ENCODE data around the gene HOXA7. TPM values are rescaled to one million over a fixed set of nuclear protein-coding genes. Genes with fewer than 3 reads are reported as not detected.
A peak's percentile ranks its signal among the peaks of the same experiment; 100 is the strongest.

The HOXA7 gene
- total and polyA plus RNA-seq, 7 donors: 2.9 to 10.2 (median 6.2) TPM

GRCh38 chr7:27153526-27153925 lies 2.9 kb downstream of the HOXA7 start:
- no peak overlapping the region for H3K27ac ChIP-seq
- H3K9me3 ChIP-seq: no peaks in the 10 kb centered on the region
- DNase-seq (no peak), ATAC-seq (no peak)
- H3K4me1 ChIP-seq: peaks cover 23% of the 10 kb centered on the region
- intact Hi-C loops (cut with DNase I): loop anchor here in 1 of 2 donors (10.0 kb wide), 1 partner anchor 1269 kb away; no protein-coding TSS in a partner anchor
- WGBS, 3 donors: 88 to 100% (median 96%) methylated on average over 3 of the region's 3 CpGs
- no peak for TF ChIP-seq CTCF (IDR thresholded peaks at IDR 0.05)
- H3K4me3 ChIP-seq: no peak overlapping the region
- no peaks in the 10 kb centered on the region for H3K27me3 ChIP-seq (ENCODE audit: insufficient read depth in 3 of 3, low read length in 2 of 3)
- no peaks in the 10 kb centered on the region for H3K36me3 ChIP-seq (ENCODE audit: insufficient read depth in 1 of 2, low read depth in 1 of 2)

DNA sequence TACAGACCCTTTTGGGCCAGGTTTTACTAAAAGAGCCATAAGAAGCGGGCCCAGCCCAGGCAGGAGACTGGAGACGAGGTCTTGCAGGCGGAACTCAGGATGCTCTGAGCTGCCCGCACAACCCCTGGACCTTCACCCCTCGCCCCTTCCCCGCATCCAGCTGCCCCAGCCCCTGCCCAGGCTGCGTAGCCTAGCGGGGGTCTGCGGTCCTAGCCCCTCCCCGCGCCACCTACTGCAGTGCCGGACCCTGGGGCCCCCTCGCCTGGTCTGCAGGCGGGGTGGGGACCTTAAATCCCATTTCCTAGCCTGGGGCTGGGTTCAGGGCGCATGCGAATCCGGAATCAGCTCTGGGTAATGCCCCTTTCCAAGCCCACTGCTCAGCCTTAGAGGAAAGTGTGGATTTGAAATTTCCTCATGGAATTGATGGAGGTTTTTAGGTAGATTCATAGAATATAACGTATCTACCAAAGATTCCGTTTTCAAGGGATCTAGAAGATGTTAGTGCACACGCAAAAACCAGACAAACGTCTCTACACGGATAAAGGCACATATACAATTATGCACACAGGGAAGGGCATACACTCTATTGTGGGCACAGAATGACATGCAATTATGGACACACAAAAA lies 3.5 kb downstream of the HOXA7 start:
- intact Hi-C loops (cut with DNase I): loop anchor here in 1 of 2 donors (10.0 kb wide), 1 partner anchor 1268 kb away; no protein-coding TSS in a partner anchor
- DNase-seq: no peak
- WGBS, 3 donors: 64 to 73% (median 68%) methylated on average over 22 of the region's 22 CpGs

DNA sequence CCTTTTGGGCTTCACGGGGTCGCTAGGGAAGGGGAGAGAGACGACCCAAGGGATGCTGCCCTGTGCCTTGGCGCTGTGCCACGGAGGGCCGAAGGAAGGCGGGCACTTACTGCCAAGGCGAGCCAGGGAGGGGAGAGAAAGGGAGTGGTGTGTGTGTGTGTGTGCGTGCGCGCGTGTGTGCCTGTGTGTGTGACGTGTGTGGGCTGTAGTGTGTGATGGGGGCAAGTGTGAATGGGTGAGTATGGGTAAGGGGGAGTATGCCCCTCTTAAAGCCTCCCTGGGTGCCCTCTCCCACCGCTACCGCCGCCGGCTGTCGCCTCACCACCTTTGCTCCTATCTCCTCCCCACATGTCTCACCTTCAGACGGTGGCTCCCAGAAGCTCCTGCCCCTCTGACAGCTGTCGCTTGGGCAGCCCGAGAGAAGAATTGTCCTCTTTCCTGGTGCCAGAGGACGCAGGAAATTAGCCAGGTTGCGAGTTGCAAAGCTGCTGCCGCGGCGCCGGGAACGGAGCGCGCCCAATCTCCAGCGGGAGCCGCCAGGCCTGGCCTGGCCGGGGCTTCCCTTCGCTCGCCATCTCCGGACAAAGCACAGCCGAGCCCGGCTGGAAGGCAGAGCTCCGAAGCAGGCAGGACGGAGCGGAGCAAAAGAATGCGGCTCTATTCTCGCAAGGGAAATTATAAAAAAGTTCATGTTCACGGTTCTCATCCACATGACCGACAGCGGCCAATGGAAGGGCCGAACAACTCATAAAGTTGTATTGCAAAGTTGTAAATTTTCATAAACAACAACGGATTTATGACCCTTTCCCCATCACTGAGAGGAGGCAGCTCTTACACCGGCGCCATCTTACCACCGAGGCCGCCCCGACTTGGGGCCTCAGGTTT lies 4.3 kb downstream of the HOXA7 start, which contains the start of gene HOXA3:
HOXA3 (minus strand) TSS at position 653 of the 885 bp plus-strand sequence. CDS start 41,943 bp downstream, outside the sequence.
- intact Hi-C loops (cut with DNase I): loop anchor here in 1 of 2 donors (10.0 kb wide), 1 partner anchor 1267 kb away; no protein-coding TSS in a partner anchor
- no peaks in the 10 kb centered on the region for H3K27me3 ChIP-seq (ENCODE audit: insufficient read depth in 3 of 3, low read length in 2 of 3)
- WGBS, 3 donors: 2 to 9% (median 6%) methylated on average over 45 to 53 of the region's 53 CpGs
- peaks cover 26% of the 10 kb centered on the region for H3K4me1 ChIP-seq
- DNase-seq (peak; percentile 56 to 83), ATAC-seq (peak in 3 of 4 donors; percentile 10 to 14 (median 11))
- H3K9me3 ChIP-seq: no peaks in the 10 kb centered on the region
- H3K4me3 ChIP-seq: peak within 1 kb of the TSS; percentile 75
- no peak for TF ChIP-seq CTCF (IDR thresholded peaks at IDR 0.05)
- no peaks in the 10 kb centered on the region for H3K36me3 ChIP-seq (ENCODE audit: insufficient read depth in 1 of 2, low read depth in 1 of 2)
- peak within 1 kb of the TSS; percentile 84 for H3K27ac ChIP-seq

More for the DNA sequence above, 3.5 kb downstream of the HOXA7 start:
- Histone ChIP-seq H3K4me3 (peak overlapping the region; percentile 75), H3K27ac (peak overlapping the region; percentile 84), H3K27me3 (ENCODE audit: insufficient read depth in 3 of 3, low read length in 2 of 3) (no peaks in the 10 kb centered on the region), H3K4me1 (peaks cover 23% of the 10 kb centered on the region), H3K9me3 (no peaks in the 10 kb centered on the region), H3K36me3 (ENCODE audit: insufficient read depth in 1 of 2, low read depth in 1 of 2) (no peaks in the 10 kb centered on the region)
- no peak for TF ChIP-seq CTCF (IDR thresholded peaks at IDR 0.05)
- ATAC-seq: no peak

DNA sequence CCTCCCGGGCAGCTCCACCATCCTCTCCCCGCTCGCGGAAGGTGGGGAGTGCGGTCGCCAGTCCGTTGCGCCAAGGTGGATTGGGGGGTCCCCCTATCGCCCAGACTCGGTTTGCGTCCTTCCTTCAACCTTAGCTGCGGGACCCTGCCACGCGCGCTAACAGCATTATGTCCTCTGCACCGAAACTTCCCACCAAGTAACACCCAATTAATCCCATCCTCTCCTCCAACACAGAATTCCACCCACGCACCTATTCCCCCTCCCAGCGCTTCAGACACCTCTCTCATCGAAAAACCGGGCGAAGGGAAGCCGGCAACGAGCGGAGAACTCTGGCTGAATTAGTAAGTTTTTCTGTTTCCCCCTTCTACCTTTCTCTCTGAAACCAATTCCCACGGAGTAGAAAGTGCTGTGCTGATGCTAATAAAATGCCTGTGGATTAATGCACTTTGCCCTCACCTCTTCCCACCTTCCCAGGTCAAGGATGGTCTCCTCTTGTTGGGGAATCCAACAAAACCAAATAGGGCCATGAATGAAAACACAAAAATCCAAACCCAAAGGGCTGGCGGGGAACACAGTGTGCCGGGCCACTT lies 5.0 kb downstream of the HOXA7 start:
- intact Hi-C loops (cut with DNase I): loop anchor here in 1 of 2 donors (10.0 kb wide), 1 partner anchor 1267 kb away; no protein-coding TSS in a partner anchor
- ATAC-seq: no peak
- Histone ChIP-seq H3K4me3 (peak overlapping the region; percentile 75), H3K9me3 (no peaks in the 10 kb centered on the region), H3K27ac (peak overlapping the region; percentile 84), H3K27me3 (ENCODE audit: insufficient read depth in 3 of 3, low read length in 2 of 3) (no peaks in the 10 kb centered on the region), H3K36me3 (ENCODE audit: insufficient read depth in 1 of 2, low read depth in 1 of 2) (no peaks in the 10 kb centered on the region), H3K4me1 (peaks cover 34% of the 10 kb centered on the region)
- DNase-seq: no peak
- 6 to 9% (median 6%) methylated on average over 26 to 27 of the region's 27 CpGs for WGBS, 3 donors
- TF ChIP-seq CTCF (IDR thresholded peaks at IDR 0.05): no peak
